CD4-positive, alpha-beta T cell treated with Interleukin-10 for 1 hour (primary cell): ENCODE data around the gene ACSL3.
A peak's percentile ranks its signal among the peaks of the same experiment; 100 is the strongest.
"Not testable (repeated sequence)": the region's sequence is repeated elsewhere in the genome, so short reads cannot be mapped to it uniquely, and the experiment has no call there.

Source experiments
- DNase-seq: peaks from one replicate; pipeline ENCODE4 v3.0.0-alpha.2; 2020

Gene ACSL3

GRCh38 chr2:222860740-222861410 lies at the start of gene ACSL3:
TSS of gene ACSL3 (plus strand) at chr2:222861036. CDS start at chr2:222908773, 47,737 bp downstream.
- DNase-seq: peak; percentile 91

DNA sequence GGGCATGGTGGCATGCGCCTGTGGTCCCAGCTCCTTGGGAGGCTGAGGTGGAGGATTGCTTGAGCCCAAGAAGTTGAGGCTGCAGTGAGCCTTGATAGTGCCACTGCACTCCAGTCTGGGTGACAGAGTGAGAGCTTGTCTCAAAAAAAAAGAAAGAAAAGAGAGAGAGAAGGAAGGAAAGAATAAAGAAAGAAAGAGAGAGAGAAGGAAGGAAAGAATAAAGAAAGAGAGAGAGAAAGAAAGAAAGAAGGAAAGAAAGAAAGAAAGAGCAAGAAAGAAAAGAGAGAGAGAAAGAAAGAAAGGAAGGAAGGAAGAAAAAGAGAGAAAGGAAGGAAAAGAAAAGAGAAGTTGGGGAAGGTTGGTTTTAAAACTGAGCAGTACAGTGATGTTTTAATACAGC lies 49.0 kb upstream of the ACSL3 start:
- DNase-seq: no peak

GRCh38 chr2:222813177-222813843 lies 47.5 kb upstream of the ACSL3 start:
- DNase-seq: no peak

DNA sequence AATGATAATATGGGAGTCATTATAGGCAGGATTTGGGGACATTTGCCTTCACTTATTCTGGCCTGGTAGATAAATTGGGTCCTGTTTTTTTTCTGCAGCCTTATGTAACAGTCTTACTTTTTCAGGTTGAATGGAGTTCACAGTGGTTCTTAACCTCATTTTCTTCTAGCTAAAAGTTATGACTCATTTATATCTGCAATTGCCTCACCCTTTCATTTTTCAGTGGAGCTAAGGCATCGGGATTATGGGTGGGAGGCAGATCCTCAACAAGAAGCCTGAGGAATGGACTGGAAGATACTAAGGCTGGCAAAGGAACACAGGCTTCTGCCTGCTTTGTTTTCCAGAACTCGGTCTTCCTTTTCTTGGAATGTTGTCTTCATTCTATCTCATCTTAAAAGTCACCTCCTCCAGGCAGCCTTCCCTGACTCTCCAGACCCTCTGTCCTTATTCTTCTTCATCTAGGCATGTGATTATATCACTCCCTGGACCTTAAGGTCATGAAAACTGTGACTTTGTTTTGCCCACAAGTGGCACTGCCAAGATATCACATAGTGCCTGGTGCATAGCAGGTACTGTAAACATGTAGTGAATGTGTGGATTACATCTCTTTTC lies 41.0 kb upstream of the ACSL3 start:
- DNase-seq: no peak

DNA sequence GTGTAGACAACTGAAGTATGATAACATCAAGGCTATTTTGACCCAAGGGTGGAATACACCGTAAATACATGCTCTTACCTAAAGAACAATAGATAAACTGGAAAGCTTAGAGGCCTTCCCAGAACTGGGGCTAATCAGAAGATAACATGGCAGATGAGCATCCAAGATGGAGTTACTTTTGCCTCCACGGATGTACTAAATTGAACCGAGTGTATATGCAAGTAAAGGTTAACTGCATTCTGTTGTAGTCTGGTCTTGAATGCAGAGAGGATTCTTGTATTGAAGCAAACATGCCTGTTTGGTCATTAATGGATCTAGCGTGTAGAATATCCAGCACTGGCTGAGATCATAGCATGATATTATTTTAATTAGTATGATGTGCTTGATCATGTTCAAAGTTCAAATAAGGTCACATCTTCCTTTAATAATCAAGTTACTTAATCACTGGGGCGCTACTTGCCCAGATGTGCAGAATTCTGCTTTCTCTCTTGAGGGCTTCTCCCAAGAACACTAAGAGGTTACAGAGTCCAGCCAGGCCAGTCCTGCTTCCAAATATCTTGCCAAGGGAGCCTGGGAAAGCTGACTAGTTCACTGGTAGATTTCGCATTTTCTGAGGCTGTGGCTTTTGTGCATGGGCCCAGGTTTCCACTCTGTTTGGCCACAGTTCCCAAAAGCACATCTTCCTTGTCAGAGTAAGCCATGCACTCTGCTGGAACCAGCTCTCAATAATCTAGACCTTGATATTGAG lies 37.5 kb upstream of the ACSL3 start:
- DNase-seq: no peak

DNA sequence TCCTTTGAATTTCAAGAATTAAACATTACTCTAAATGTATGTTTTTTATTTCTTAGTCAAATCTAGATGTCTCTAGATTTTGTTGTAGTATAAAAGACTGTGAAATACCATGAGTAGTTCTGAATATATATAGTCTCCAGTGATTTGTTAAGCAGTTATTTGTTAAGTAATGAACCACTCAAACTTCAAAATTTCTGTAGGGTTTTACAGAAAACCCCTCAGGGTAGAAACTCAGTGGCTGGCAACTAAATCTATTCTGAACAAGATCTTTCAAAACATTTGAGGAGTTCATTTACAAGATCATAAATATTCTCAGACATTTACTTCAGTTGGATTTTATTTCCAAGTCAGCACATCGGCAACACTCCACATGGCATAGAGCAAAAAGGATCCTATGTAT lies 35.8 kb upstream of the ACSL3 start:
- no peak for DNase-seq

GRCh38 chr2:222827417-222827816 lies 33.4 kb upstream of the ACSL3 start:
- DNase-seq: no peak

GRCh38 chr2:222828572-222828971 lies 32.3 kb upstream of the ACSL3 start:
- DNase-seq: no peak

GRCh38 chr2:222830164-222830563 lies 30.7 kb upstream of the ACSL3 start:
- DNase-seq: no peak

GRCh38 chr2:222833410-222833809 lies 27.4 kb upstream of the ACSL3 start:
- DNase-seq: no peak

GRCh38 chr2:222835143-222835822 lies 25.6 kb upstream of the ACSL3 start:
- DNase-seq: no peak

GRCh38 chr2:222835823-222836151 lies 25.0 kb upstream of the ACSL3 start:
- no peak for DNase-seq

- DNase-seq: no peak
Observed at GRCh38 chr2:222837643-222838056, 23.2 kb upstream of the ACSL3 start.

- no peak for DNase-seq
Observed at GRCh38 chr2:222840060-222840802, 20.6 kb upstream of the ACSL3 start.

DNA sequence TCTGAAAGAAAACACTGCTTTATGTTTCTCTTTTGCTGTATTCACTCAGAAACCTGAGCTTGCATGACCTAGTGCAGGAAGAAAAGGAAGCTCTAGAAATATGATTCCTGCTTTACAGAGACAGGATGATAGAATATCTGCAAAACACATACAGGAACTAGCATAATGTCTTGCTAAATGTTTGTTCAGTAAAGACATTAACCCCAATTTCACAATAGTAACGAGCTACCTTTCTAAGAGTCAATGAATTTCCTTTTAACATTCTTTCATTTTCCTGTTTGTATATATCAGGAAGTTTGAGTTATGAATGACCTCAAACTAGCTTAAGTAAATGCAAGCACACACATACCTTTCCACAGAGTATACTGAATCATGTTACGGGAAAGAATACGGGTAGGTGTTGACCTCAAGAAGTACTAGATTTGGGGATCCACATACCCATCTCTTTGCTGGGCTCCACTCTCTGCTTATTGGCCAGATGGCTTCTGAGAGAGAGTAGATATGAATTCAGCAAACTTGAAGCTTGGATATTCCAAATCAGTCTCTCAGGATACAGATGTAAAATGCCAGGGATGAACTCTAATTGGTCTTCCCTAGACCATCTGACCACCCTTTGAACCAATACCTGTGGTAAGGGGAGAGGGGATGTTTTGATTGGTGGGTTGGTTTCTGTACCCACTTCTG lies 18.2 kb upstream of the ACSL3 start:
- no peak for DNase-seq

DNA sequence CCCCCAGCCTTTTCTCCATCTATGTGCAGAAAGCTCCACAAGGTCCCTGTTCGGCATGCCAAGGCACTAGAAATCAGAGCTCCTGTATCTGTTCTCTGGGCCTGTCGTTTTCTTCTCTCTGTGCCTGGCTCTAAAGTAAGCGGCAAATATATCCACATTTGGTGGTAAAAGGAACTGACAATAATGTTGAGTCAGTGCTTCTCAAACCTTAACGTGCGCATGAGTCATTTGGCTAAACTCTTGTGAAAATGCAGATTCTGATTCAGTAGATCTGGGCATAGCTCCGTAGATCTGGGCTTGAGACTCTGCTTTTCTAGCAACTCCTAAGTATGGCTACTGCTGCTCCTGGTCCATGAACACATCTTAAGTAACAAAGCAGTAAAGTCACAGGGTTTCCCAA lies 16.5 kb upstream of the ACSL3 start:
- no peak for DNase-seq

DNA sequence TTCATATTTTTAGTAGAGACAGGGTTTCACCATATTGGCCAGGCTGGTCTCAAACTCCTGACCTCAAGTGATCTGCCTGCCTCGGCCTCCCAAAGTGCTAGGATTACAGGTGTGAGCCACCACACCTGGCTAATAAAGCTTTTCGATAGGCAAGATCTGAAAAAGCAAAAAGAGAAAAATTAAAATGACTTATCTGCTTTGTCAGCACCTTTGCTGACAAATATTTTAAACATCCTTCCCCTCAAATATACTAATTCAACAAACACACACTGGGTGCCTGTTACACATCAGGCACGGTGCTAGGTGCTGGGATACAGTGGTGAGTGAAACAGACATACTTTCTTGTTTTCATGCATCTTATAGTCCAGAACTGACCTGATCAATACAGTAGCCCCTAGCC lies 15.5 kb upstream of the ACSL3 start:
- DNase-seq: not testable (repeated sequence)

DNA sequence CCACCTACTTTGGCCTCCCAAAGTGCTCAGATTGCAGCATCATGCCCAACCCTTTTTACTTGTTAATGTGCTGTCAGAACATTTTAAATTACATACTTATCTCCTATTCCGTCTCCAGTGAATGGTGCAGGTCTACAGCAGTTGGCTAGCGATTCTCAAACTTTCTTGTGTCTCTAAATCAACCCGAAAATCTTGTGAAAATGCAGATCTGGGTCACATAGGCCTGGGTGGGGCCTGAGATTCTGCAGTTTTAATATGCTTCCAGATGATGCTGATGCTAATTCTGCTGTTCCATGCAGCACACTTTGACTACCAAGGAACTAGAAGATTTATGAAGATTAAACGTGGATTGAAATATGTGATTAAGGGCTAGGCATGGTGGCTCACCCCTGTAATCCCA lies 14.8 kb upstream of the ACSL3 start:
- DNase-seq: no peak

DNA sequence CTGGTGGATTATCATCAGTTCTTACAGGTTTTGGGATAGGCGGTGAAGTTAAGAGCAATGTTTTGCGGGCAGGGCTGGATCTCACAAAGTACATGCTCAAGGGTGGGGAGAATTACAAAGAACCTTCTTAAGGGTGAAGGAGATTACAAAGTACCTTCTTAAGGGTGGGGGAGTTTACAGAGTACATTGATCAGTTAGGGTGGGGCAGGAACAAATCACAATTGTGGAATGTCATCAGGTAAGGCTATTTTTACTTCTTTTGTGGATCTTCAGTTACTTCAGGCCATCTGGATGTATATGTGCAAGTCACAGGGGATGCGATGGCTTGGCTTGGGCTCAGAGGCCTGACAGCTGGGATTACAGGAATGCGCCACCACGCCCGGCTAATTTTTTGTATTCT lies 12.8 kb upstream of the ACSL3 start:
- DNase-seq: not testable (repeated sequence)

GRCh38 chr2:222848862-222849261 lies 12.0 kb upstream of the ACSL3 start:
- DNase-seq: no peak

DNA sequence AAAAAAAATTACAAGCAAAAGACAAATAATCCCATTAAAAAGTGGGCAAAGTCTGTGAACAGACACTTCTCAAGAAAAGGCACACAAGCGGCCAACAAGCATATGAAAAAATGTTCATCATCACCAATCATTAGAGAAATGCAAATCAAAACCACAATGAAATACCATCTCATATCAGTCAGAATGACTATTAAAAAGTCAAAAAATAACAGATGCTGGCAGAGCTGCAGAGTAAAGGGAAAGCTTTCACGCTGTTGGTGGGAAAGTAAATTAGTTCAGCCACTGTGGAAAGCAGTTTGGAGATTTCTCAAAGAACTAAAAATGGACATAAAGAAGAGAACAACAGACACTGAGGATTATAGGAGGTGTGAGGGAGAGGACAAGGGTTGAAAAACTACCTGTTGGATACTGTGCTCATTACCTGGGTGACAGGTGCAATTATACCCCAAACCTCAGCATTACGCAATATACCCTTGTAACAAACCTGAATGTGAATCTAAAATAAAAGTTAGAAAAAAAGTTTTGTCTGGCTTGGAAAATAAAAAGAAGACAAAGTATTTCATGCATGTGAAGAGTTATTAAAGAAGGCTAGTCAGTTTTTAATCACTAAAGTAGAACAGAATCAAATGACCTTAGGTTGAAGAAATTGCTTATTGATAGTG lies 8.7 kb upstream of the ACSL3 start:
- no peak for DNase-seq
